ENCODE measurements around the gene P2RY6. TPM values are rescaled to one million over a fixed set of nuclear protein-coding genes. Genes with fewer than 3 reads are reported as not detected.

P2RY6 gene
- polyA plus RNA-seq, 3 donors = 0.63 to 3.3 (median 2.1) TPM

DNA sequence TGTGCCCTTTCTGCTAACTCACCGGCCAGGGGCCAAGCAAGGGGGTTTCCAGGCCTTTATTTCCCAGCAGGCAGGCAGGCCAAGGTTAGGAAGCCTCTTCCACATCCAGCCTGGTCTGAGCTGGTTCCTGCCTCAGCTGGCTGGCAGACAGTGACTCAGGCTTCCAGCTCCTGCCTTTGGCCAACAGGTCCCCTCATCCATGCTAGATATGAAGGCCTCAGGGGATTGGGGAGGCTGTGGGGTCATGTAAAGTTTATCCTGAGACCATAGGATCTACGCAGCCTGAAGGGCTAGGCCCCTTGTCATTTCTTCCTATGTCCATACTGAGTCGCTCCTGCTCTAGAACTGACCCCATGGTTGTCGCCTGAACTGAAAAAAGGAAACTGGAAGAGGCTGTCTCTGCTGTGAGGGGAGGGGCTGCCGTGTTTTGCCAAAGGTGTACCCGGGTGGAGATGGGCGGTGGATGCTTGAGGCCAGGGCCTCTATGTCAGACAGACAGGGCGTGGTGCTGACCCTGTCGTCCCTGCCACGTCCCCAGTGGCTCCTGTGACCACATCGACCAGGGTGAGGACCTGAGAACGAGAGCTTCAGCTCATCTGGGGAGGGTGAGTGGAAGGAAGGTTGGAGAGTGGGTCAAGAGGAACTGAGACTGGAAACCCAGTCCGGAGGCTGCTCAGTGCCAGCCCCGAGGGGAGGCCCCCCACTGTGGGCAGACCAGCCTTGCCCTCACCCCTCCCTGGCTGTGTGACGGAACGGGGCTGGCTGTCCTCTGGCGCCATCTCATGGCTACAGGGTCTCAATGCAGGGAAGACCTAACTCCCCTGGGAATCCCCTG lies 17.0 kb downstream of the P2RY6 start:
- 10 to 24% (median 11%) methylated on average over 17 of the region's 17 CpGs for WGBS, 3 donors
- no peak overlapping the region for H3K27ac ChIP-seq (ENCODE audit: low read depth, low read length)

DNA sequence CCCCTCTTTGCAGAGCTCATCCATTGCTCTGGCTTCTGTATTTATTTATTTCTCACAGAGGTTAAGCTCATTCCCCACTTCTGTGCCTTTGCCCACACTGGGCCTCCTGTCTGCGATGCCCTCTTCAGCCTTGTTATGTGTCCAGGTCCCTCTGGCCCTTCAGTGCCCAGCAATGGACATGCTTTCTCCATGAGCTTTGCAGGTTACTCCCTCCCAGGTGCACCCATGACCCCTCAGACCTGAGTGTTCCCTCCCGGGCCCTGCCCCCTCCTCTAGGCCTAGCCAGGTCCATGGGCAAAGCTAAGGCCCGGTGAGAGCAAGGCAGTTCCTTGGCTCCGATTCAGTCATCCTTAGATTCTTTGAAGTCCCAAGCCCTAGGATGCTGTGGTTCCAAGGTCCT lies 18.4 kb downstream of the P2RY6 start:
- 96 to 98% (median 97%) methylated on average over 4 of the region's 4 CpGs for WGBS, 3 donors
- no peak overlapping the region for H3K27ac ChIP-seq (ENCODE audit: low read depth, low read length)

DNA sequence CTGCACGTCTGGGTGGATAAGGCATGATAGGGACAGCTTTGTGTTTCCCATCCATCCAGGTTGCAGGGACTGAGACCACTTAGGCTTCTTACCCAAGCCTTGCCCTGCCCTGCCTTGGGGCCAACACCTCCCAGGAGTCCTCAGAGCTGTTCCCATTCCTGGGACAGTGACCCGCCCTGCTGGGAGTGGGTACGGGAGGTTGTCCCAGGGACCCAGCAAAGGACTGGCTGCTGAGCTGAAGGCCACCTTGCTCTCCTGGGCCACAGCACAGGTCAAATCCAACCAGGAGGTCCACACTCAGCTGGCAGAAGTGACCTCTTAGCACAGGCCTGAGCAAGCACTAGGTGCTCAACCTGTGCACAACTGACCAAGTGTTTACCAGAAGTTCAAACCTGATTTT lies 19.1 kb downstream of the P2RY6 start:
- H3K27ac ChIP-seq (ENCODE audit: low read depth, low read length) = no peak overlapping the region
- 73 to 92% (median 86%) methylated on average over 3 of the region's 3 CpGs for WGBS, 3 donors

DNA sequence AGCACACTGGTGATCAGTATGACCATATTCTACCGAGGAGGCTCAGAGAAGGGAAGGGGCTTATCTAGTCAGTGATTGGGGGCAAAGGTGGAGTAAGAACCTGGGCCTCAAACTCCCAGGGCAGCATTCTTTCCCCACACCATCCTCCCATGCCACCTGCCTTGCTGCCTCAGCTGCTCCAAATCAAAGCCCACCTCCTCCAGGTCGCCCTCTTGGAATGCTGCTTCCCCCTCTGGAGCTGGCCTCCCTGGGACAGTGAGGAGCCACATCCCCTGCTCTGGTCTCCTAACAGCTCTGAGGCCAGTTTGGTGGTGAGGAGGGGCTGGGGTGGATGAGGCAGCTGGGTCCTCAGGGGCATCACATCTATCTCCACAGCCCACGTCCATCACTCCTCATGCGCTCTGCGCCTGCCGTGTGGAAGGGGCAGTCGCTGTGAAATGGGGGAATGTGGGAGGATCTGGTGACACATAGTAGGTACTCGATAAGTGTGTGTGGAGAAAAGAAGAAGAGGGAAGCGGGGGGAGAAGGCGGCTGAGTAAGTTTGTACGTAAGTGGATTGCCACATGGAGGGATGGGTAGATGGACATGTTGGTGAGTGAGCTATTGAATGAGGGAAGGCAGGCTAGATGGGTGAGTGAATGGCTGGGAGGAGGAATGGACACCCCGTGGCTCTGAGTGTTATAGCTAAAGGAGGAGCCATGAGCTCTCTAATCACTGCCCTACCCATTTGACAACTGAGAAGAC lies 19.8 kb downstream of the P2RY6 start:
- WGBS, 3 donors = 76 to 81% (median 78%) methylated on average over 12 of the region's 12 CpGs
- no peak overlapping the region for H3K27ac ChIP-seq (ENCODE audit: low read depth, low read length)

DNA sequence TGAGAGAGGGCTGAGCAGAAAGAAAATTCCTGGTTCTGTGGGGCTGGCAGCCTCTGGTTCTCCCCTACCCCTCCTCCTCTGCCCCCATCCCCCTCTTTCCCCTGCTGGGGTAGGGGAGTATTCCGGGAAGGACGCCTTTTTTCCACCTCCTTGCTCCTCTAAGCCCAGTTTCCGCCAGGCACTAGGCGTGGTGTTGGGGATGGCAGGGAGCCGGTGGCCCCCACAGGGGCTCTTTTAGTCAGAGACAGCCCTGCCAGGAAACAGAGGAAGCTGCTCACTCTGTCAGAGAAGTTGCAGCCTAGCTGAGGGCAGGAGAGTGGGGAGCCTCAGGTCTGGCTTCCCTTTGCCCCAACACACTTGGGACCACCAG lies 20.4 kb downstream of the P2RY6 start:
- no peak overlapping the region for H3K27ac ChIP-seq (ENCODE audit: low read depth, low read length)
- 28 to 47% (median 37%) methylated on average over 5 of the region's 5 CpGs for WGBS, 3 donors

DNA sequence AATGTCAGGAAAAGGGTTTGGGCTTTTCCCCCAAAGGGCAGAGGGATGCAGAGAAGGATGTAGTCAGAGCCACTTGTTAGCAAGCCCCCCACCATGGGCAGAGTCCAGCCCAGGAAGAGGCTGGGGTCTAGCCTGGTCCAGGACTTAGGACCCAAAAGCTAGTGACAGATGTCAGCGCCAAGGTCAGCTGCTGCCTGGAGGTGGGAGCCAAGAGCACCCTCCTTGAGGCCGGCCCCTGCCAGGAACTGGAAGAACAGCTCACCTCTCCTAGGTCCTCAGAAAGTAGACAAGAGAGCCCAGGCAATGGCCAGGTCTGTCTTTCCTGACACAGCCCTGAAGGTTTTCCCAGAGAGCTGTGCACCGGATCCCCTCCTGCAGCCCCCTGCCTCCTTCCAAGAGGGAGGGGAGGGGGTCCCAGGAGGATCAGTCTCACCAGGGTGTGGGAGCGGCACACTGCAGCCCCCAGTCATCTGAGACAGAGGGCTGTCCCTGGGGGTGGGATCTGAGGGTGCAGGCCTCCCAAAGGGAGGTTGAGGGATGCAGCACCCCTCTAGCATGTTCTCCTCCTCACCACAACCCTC lies 21.3 kb downstream of the P2RY6 start:
- 77 to 96% (median 91%) methylated on average over 4 of the region's 4 CpGs for WGBS, 3 donors

DNA sequence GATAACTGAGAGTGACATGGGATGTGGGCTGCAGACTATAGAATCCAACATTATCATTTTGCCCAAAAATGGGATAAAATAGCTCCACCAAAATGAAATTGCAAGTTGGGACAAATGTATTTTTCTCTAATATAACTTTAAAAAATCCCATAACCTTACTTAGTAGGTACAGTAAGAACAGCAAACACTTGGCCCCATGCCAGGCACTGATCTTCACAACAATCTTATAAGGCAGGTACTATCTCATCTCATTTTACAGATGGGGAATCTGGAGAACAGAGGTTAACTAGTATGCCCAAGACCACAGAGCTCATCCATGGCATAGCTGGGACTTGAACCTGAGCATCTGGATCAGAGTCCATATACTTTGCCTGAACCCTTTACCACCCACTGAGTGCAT lies 22.5 kb downstream of the P2RY6 start:
- H3K27ac ChIP-seq (ENCODE audit: low read depth, low read length) = no peak overlapping the region

More for the DNA sequence above, 21.3 kb downstream of the P2RY6 start:
- H3K27ac ChIP-seq (ENCODE audit: low read depth, low read length) = no peak overlapping the region

DNA sequence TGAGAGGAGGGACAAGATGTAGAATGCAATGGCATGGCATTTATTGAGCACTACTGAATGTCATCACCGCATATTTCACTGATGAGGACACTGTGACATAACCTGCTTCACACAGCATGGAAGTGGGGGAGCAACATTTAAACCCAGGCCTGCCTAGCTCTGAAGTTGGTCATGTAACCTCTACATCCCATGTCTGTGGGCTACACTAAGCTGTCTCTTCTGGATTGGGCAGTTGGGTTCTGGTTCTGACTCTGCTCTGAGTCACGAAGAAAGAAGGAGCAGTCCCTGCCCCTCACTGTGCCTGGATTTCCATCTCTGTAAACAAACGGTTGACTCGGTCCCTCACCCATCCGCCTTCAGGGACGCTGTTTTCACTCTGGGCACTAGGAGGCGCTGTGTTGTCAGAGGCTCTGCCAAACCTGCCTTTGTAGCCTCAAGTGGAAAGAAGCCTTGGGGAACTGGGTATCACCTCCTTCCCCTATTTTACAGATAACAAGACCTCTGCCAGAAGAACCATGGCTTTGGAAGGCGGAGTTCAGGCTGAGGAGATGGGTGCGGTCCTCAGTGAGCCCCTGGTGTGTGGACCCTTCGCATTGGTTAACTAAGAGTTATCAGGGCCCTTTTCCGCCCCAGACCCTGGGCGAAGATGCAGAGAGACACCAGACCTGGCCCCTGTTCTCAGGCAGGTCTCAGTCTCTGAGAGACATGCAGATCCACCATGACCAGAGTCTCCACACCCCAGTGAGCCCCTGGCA lies 23.3 kb downstream of the P2RY6 start:
- WGBS, 3 donors = 37 to 44% (median 43%) methylated on average over 12 of the region's 12 CpGs
- no peak overlapping the region for H3K27ac ChIP-seq (ENCODE audit: low read depth, low read length)

DNA sequence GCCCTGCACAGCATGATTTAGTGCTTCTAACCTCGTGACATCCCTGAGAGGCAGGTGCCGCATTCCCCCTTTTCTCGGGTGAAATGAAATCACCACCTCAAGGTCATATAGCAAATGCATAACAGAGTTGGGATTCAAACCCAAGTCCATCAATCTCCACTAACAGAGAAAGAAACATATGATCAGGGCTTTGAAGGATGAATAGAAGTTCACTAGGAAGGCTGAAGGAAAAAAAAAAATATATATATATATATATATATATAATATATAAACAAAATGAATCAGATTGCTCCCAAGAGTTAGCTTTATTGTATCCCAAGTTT lies 23.8 kb downstream of the P2RY6 start:
- H3K27ac ChIP-seq (ENCODE audit: low read depth, low read length) = no peak overlapping the region
- WGBS, 3 donors = 71 to 93% (median 90%) methylated on average over 3 of the region's 3 CpGs

DNA sequence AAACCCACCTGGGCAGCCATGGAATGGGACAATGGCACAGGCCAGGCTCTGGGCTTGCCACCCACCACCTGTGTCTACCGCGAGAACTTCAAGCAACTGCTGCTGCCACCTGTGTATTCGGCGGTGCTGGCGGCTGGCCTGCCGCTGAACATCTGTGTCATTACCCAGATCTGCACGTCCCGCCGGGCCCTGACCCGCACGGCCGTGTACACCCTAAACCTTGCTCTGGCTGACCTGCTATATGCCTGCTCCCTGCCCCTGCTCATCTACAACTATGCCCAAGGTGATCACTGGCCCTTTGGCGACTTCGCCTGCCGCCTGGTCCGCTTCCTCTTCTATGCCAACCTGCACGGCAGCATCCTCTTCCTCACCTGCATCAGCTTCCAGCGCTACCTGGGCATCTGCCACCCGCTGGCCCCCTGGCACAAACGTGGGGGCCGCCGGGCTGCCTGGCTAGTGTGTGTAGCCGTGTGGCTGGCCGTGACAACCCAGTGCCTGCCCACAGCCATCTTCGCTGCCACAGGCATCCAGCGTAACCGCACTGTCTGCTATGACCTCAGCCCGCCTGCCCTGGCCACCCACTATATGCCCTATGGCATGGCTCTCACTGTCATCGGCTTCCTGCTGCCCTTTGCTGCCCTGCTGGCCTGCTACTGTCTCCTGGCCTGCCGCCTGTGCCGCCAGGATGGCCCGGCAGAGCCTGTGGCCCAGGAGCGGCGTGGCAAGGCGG lies 24.5 kb downstream of the P2RY6 start:
- no peak overlapping the region for H3K27ac ChIP-seq (ENCODE audit: low read depth, low read length)
- 77 to 94% (median 93%) methylated on average over 35 of the region's 35 CpGs for WGBS, 3 donors

DNA sequence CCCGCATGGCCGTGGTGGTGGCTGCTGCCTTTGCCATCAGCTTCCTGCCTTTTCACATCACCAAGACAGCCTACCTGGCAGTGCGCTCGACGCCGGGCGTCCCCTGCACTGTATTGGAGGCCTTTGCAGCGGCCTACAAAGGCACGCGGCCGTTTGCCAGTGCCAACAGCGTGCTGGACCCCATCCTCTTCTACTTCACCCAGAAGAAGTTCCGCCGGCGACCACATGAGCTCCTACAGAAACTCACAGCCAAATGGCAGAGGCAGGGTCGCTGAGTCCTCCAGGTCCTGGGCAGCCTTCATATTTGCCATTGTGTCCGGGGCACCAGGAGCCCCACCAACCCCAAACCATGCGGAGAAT lies 25.1 kb downstream of the P2RY6 start:
- 94 to 96% (median 95%) methylated on average over 17 to 18 of the region's 18 CpGs for WGBS, 3 donors
- no peak overlapping the region for H3K27ac ChIP-seq (ENCODE audit: low read depth, low read length)

DNA sequence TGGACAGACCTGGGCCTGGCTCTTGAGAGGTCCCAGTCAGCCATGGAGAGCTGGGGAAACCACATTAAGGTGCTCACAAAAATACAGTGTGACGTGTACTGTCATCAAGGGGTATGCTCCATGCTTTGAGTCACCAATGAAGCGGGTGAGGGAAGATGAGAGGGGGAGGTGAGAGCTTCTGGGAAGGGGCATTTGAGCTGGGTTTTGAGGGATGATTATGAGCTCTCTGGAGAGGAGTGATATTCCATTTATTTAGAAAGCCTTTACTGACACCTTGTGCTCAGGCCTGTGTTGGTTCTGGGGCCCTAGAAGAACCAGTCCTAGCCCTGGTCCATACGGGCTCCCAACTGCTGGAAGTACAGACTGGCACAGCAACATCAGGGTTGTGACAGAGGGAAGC lies 25.6 kb downstream of the P2RY6 start:
- H3K27ac ChIP-seq (ENCODE audit: low read depth, low read length) = no peak overlapping the region
- WGBS, 3 donors = 68 to 94% (median 92%) methylated on average over 3 of the region's 3 CpGs

DNA sequence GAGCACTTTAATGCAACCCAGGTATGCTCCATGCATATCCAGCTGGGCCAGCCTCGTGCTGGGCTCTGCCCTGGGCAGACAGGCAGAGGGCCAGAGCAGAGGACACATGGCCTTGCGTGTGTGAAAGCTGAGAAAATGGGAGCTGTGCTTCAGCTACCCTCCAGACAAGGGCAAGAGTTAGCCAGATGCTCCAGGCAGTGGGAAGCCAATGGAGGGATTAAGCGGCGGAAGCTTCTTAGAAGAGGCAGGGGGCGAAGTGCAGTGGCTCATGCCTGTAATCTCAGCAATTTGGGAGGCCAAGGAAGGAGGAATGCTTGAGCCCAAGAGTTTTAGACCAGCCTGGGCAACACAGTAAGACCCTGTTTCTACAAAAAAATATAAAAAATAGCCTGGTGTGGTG lies 26.1 kb downstream of the P2RY6 start:
- 72 to 92% (median 88%) methylated on average over 5 of the region's 5 CpGs for WGBS, 3 donors
- H3K27ac ChIP-seq (ENCODE audit: low read depth, low read length) = no peak overlapping the region

DNA sequence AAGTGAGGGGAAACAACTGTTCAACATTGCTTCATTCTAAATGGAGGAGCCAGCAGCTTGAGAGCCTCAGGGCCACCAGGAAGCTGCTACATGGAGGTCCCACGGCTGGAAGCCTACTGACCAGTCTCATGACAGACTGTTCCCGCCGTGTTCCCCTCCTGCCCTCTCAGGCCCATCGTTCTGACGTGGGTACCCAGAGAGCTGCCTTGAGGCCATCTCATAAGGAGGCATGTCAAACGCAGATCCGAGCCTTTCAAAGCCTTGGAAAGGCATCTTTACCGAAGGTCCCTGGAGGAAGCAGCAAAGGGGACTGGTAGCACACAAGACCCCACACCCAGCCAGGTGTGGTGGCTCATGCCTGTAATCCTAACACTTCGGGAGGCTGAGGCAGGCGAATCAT lies 27.6 kb downstream of the P2RY6 start:
- WGBS, 3 donors = 88 to 90% (median 88%) methylated on average over 9 to 10 of the region's 10 CpGs
- H3K27ac ChIP-seq (ENCODE audit: low read depth, low read length) = no peak overlapping the region

DNA sequence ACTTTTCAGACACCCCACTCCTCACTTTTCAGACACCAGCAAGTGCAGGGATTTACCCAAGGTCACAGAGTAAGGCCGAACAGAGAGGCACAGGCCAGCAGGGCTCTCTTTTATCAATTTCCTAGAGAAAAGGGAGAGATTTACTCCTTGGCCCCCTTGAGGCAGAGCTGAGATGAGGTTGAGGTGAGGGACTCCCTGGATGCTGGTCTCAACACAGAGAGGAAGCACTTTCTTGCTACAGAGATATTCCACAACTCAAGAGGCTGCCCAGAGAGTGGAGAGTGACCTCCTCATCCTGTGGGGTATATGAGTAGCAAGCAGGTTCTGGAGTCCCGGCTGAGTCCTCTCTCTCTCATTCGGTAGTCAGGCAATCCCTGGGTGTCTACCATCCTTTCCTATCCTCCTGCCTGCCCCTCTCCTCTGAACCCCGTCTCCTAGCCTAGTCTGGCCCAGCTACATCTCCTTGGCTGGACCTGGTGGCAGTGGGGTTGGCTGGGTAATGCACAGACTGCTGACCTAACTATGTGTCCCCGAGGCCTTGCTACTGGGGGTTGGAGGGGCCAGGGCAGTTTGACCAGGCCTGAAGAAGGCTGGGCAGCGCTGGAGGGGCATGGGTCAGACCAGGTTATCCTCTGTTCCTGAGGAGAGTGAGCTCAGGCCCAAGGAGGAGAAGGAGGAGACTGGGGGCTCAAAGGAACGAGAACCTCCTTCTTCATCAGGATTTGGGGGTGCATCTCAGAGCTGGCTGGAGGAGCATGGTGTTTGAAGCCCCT lies 34.1 kb downstream of the P2RY6 start:
- H3K27ac ChIP-seq (ENCODE audit: low read depth, low read length) = no peak overlapping the region
- 78 to 79% (median 79%) methylated on average over 7 of the region's 7 CpGs for WGBS, 3 donors

DNA sequence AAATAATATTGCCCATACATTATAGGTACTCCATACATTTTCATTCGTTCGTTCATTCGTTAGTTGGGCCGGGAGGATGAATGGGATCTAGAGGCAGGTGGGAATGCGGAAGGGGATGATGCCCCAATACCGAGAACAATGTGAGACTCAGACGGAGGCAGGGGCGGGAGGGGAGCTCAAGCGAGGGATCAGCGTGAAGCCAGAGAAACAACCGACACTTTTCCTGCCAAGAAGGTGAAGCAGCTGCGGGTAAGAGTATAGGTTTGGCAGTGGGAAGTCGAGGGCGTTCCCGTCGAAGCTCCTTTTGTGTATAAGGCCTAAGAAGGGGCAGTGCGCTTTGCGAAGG lies 34.8 kb downstream of the P2RY6 start:
- 13 to 18% (median 14%) methylated on average over 18 of the region's 18 CpGs for WGBS, 3 donors
- no peak overlapping the region for H3K27ac ChIP-seq (ENCODE audit: low read depth, low read length)

DNA sequence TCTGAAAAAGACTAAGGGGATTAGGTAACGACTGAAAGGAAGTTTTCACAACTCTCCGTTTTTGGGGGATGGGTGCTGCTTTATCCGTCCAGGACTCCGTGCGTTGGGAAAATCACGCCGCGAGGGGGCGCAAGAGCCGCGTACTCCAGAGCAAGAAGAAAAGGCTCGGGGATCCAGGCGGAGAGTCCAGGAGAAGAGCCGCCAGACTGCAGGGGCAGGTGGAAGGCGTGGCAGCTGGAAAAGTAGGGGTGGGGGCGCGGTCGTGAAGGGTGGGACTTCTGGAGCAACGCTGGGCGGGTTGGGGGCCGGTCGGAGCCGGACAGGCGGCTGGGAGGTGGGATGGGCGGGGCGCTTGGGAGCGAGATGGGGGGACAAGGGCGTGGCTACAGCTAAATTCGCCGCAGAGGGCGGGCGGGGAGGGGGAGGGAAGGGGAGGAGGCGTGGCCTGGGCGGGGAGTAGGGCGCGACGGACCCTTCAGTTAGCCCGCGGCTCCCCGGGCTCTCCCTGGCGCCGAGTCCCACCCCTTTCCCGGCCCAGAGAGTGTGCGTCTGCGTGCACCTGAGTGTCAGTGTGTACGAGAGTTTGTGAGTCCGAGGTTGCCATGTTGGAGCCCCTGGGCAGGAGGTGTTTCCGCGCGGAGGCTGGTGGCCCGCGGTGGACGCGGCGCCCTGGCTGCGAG lies 35.3 kb downstream of the P2RY6 start:
- no peak overlapping the region for H3K27ac ChIP-seq (ENCODE audit: low read depth, low read length)
- WGBS, 3 donors = 0% methylated on average over 33 to 56 of the region's 56 CpGs

All from adipose tissue (tissue), 3 donors.